ENCODE results near the gene ZCCHC14.

- TF ChIP-seq CTCF (IDR thresholded peaks at IDR 0.05; ENCODE audit: low read length) (no peak), EZH2 (optimal IDR thresholded peaks at IDR 0.05; ENCODE audit: low read depth, low read length) (no peak)
Observed at GRCh38 chr16:87371261-87371866, 121.5 kb downstream of the ZCCHC14 start.
